Activated CD8-positive, alpha-beta memory T cell treated with anti-CD3 and anti-CD28 coated beads, Interleukin-2, amount 50 U/mL, for 4 hours (primary cell): ENCODE measurements around the gene AKAP1.

Experiments
- DNase-seq: peaks from one replicate; pipeline ENCODE4 v3.0.0-alpha.2; 2020

AKAP1 gene

GRCh38 chr17:57106107-57106835, 21.2 kb downstream of the AKAP1 start:
- no peak for DNase-seq

GRCh38 chr17:57106836-57107497, 21.9 kb downstream of the AKAP1 start:
- DNase-seq = no peak

GRCh38 chr17:57107498-57108101, 22.6 kb downstream of the AKAP1 start:
- DNase-seq = no peak

- DNase-seq = no peak
These were observed 23.8 kb downstream of the AKAP1 start for GRCh38 chr17:57108671-57109392.

- DNase-seq = no peak
These were observed 24.5 kb downstream of the AKAP1 start for GRCh38 chr17:57109393-57110151.

GRCh38 chr17:57110152-57110542, 25.1 kb downstream of the AKAP1 start:
- DNase-seq = no peak

GRCh38 chr17:57110579-57111325, 25.7 kb downstream of the AKAP1 start:
- DNase-seq = no peak

GRCh38 chr17:57111386-57111785, 26.3 kb downstream of the AKAP1 start:
- DNase-seq = no peak

- no peak for DNase-seq
These were observed 28.0 kb downstream of the AKAP1 start for GRCh38 chr17:57113011-57113410.

- no peak for DNase-seq
These were observed 28.6 kb downstream of the AKAP1 start for GRCh38 chr17:57113656-57114055.

GRCh38 chr17:57114085-57114673, 29.1 kb downstream of the AKAP1 start:
- peak; percentile 73 for DNase-seq

GRCh38 chr17:57115377-57115776, 30.3 kb downstream of the AKAP1 start:
- DNase-seq = no peak

GRCh38 chr17:57115916-57116315, 30.9 kb downstream of the AKAP1 start:
- DNase-seq = no peak

GRCh38 chr17:57117798-57118197, 32.8 kb downstream of the AKAP1 start:
- no peak for DNase-seq

GRCh38 chr17:57120814-57121213, 35.8 kb downstream of the AKAP1 start:
- DNase-seq = no peak

- no peak for DNase-seq
These were observed 36.4 kb downstream of the AKAP1 start for GRCh38 chr17:57121308-57122042.

- no peak for DNase-seq
These were observed 39.0 kb downstream of the AKAP1 start for GRCh38 chr17:57124053-57124452.

GRCh38 chr17:57125406-57125805, 40.4 kb downstream of the AKAP1 start:
- no peak for DNase-seq

- no peak for DNase-seq
These were observed 40.8 kb downstream of the AKAP1 start for GRCh38 chr17:57125866-57126265.

GRCh38 chr17:57130708-57131461, 45.8 kb downstream of the AKAP1 start:
- peak; percentile 82 for DNase-seq
